ENCODE measurements around the gene LYL1.
A peak's percentile ranks its signal among the peaks of the same experiment; 100 is the strongest.

Gene LYL1

GRCh38 chr19:13079542-13079986 is 23.1 kb downstream of the LYL1 start:
- H3K4me1 ChIP-seq (ENCODE audit: control insufficient read depth, insufficient read depth, low read length) = peaks cover 44% of the 10 kb centered on the region
- peak overlapping the region; percentile 88 for H3K27ac ChIP-seq (ENCODE audit: low read depth, low read length)
- H3K36me3 ChIP-seq (ENCODE audit: control insufficient read depth, insufficient read depth, low read length) = peaks cover 6% of the 10 kb centered on the region
- H3K9ac ChIP-seq (ENCODE audit: low read length) = no peak overlapping the region
- no peak overlapping the region for H3K4me3 ChIP-seq (ENCODE audit: low read length)
- no peaks in the 10 kb centered on the region for H3K27me3 ChIP-seq (ENCODE audit: control insufficient read depth, insufficient read depth, low read length)

GRCh38 chr19:13078897-13079541 is 23.6 kb downstream of the LYL1 start:
- no peak overlapping the region for H3K4me3 ChIP-seq (ENCODE audit: low read length)
- peak overlapping the region; percentile 22 for H3K9ac ChIP-seq (ENCODE audit: low read length)
- H3K27ac ChIP-seq (ENCODE audit: low read depth, low read length) = peak overlapping the region; percentile 88
- peaks cover 6% of the 10 kb centered on the region for H3K36me3 ChIP-seq (ENCODE audit: control insufficient read depth, insufficient read depth, low read length)
- peaks cover 44% of the 10 kb centered on the region for H3K4me1 ChIP-seq (ENCODE audit: control insufficient read depth, insufficient read depth, low read length)
- no peaks in the 10 kb centered on the region for H3K27me3 ChIP-seq (ENCODE audit: control insufficient read depth, insufficient read depth, low read length)

- Histone ChIP-seq H3K27me3 (ENCODE audit: control insufficient read depth, insufficient read depth, low read length) (no peaks in the 10 kb centered on the region), H3K4me1 (ENCODE audit: control insufficient read depth, insufficient read depth, low read length) (peaks cover 44% of the 10 kb centered on the region), H3K36me3 (ENCODE audit: control insufficient read depth, insufficient read depth, low read length) (peaks cover 12% of the 10 kb centered on the region), H3K27ac (ENCODE audit: low read depth, low read length) (peak overlapping the region; percentile 88), H3K4me3 (ENCODE audit: low read length) (no peak overlapping the region), H3K9ac (ENCODE audit: low read length) (no peak overlapping the region)
These were observed 24.3 kb downstream of the LYL1 start for GRCh38 chr19:13078381-13078780.

GRCh38 chr19:13077240-13077639 is 25.4 kb downstream of the LYL1 start:
- Histone ChIP-seq H3K36me3 (ENCODE audit: control insufficient read depth, insufficient read depth, low read length) (peaks cover 19% of the 10 kb centered on the region), H3K27ac (ENCODE audit: low read depth, low read length) (peak overlapping the region; percentile 88), H3K9ac (ENCODE audit: low read length) (no peak overlapping the region), H3K4me1 (ENCODE audit: control insufficient read depth, insufficient read depth, low read length) (peaks cover 46% of the 10 kb centered on the region), H3K27me3 (ENCODE audit: control insufficient read depth, insufficient read depth, low read length) (no peaks in the 10 kb centered on the region), H3K4me3 (ENCODE audit: low read length) (no peak overlapping the region)

GRCh38 chr19:13076787-13077186 is 25.9 kb downstream of the LYL1 start:
- Histone ChIP-seq H3K4me3 (ENCODE audit: low read length) (no peak overlapping the region), H3K36me3 (ENCODE audit: control insufficient read depth, insufficient read depth, low read length) (peaks cover 19% of the 10 kb centered on the region), H3K4me1 (ENCODE audit: control insufficient read depth, insufficient read depth, low read length) (peaks cover 46% of the 10 kb centered on the region), H3K27ac (ENCODE audit: low read depth, low read length) (peak overlapping the region; percentile 88), H3K27me3 (ENCODE audit: control insufficient read depth, insufficient read depth, low read length) (no peaks in the 10 kb centered on the region), H3K9ac (ENCODE audit: low read length) (no peak overlapping the region)

- H3K36me3 ChIP-seq (ENCODE audit: control insufficient read depth, insufficient read depth, low read length) = peaks cover 19% of the 10 kb centered on the region
- peak overlapping the region; percentile 88 for H3K27ac ChIP-seq (ENCODE audit: low read depth, low read length)
- H3K4me1 ChIP-seq (ENCODE audit: control insufficient read depth, insufficient read depth, low read length) = peaks cover 46% of the 10 kb centered on the region
- H3K4me3 ChIP-seq (ENCODE audit: low read length) = no peak overlapping the region
- no peaks in the 10 kb centered on the region for H3K27me3 ChIP-seq (ENCODE audit: control insufficient read depth, insufficient read depth, low read length)
- no peak overlapping the region for H3K9ac ChIP-seq (ENCODE audit: low read length)
These were observed 26.3 kb downstream of the LYL1 start for GRCh38 chr19:13076320-13076719.

GRCh38 chr19:13074378-13074777 is 28.3 kb downstream of the LYL1 start:
- no peak overlapping the region for H3K9ac ChIP-seq (ENCODE audit: low read length)
- H3K4me3 ChIP-seq (ENCODE audit: low read length) = no peak overlapping the region
- no peak overlapping the region for H3K27ac ChIP-seq (ENCODE audit: low read depth, low read length)
- no peaks in the 10 kb centered on the region for H3K27me3 ChIP-seq (ENCODE audit: control insufficient read depth, insufficient read depth, low read length)
- H3K4me1 ChIP-seq (ENCODE audit: control insufficient read depth, insufficient read depth, low read length) = peaks cover 51% of the 10 kb centered on the region
- H3K36me3 ChIP-seq (ENCODE audit: control insufficient read depth, insufficient read depth, low read length) = peaks cover 19% of the 10 kb centered on the region

GRCh38 chr19:13073263-13073662 is 29.4 kb downstream of the LYL1 start:
- Histone ChIP-seq H3K27me3 (ENCODE audit: control insufficient read depth, insufficient read depth, low read length) (no peaks in the 10 kb centered on the region), H3K36me3 (ENCODE audit: control insufficient read depth, insufficient read depth, low read length) (peaks cover 19% of the 10 kb centered on the region), H3K4me3 (ENCODE audit: low read length) (no peak overlapping the region), H3K27ac (ENCODE audit: low read depth, low read length) (peak overlapping the region; percentile 24), H3K9ac (ENCODE audit: low read length) (no peak overlapping the region), H3K4me1 (ENCODE audit: control insufficient read depth, insufficient read depth, low read length) (peaks cover 50% of the 10 kb centered on the region)

- Histone ChIP-seq H3K36me3 (ENCODE audit: control insufficient read depth, insufficient read depth, low read length) (peaks cover 19% of the 10 kb centered on the region), H3K27ac (ENCODE audit: low read depth, low read length) (peak overlapping the region; percentile 4), H3K4me3 (ENCODE audit: low read length) (no peak overlapping the region), H3K4me1 (ENCODE audit: control insufficient read depth, insufficient read depth, low read length) (peaks cover 48% of the 10 kb centered on the region), H3K27me3 (ENCODE audit: control insufficient read depth, insufficient read depth, low read length) (no peaks in the 10 kb centered on the region), H3K9ac (ENCODE audit: low read length) (no peak overlapping the region)
These were observed 30.3 kb downstream of the LYL1 start for GRCh38 chr19:13072188-13072908.

- Histone ChIP-seq H3K27ac (ENCODE audit: low read depth, low read length) (no peak overlapping the region), H3K4me3 (ENCODE audit: low read length) (no peak overlapping the region), H3K4me1 (ENCODE audit: control insufficient read depth, insufficient read depth, low read length) (peaks cover 48% of the 10 kb centered on the region), H3K9ac (ENCODE audit: low read length) (no peak overlapping the region), H3K27me3 (ENCODE audit: control insufficient read depth, insufficient read depth, low read length) (no peaks in the 10 kb centered on the region), H3K36me3 (ENCODE audit: control insufficient read depth, insufficient read depth, low read length) (peaks cover 19% of the 10 kb centered on the region)
These were observed 31.0 kb downstream of the LYL1 start for GRCh38 chr19:13071444-13072187.

GRCh38 chr19:13070425-13071140 is 32.1 kb downstream of the LYL1 start:
- no peak overlapping the region for H3K9ac ChIP-seq (ENCODE audit: low read length)
- H3K4me3 ChIP-seq (ENCODE audit: low read length) = no peak overlapping the region
- no peaks in the 10 kb centered on the region for H3K27me3 ChIP-seq (ENCODE audit: control insufficient read depth, insufficient read depth, low read length)
- H3K36me3 ChIP-seq (ENCODE audit: control insufficient read depth, insufficient read depth, low read length) = peaks cover 15% of the 10 kb centered on the region
- H3K27ac ChIP-seq (ENCODE audit: low read depth, low read length) = peak overlapping the region; percentile 31
- H3K4me1 ChIP-seq (ENCODE audit: control insufficient read depth, insufficient read depth, low read length) = peaks cover 47% of the 10 kb centered on the region
